IMR-90 (cell line): Measurements from ENCODE around the gene ADM2. TPM values are rescaled to one million over a fixed set of nuclear protein-coding genes. Genes with fewer than 3 reads are reported as not detected.

Experiments used
- ATAC-seq: fragments of 200-7000 bp; cut with Tn5 transposase; 2 replicates; pipeline ENCODE4 v1.9.1; 2020; ENCODE audit warnings: low read depth, mild to moderate bottlenecking, moderate library complexity
- BruUV-seq: library from RNA; stranded (reverse); fragments of 400-500 nt; replicated peaks from 2 replicates; lab custom pipeline; 2021; lab: Mats Ljungman, UMichigan
- CTCF ChIA-PET: fragments of 300-600 bp; formaldehyde crosslinking; extraction: SDS; loops from one replicate; lab custom pipeline; 2021; ENCODE audit warnings: antibody characterized with exemption; lab: Yijun Ruan, JAX
- POLR2A ChIA-PET: fragments of 300-600 bp; sonication (Branson Sonifier 250); formaldehyde crosslinking; loops from one replicate; lab custom pipeline; 2022; ENCODE audit warnings: antibody characterized with exemption; ENCODE audit not compliant: unreplicated experiment; lab: Charles Lee
- DNase-seq: peaks from one replicate; pipeline ENCODE4 v3.0.0; 2013
- H2AFZ ChIP-seq: replicated peaks from 2 replicates; pipeline ENCODE3; 2013; ENCODE audit warnings: low read length, mild to moderate bottlenecking; ENCODE audit not compliant: poor library complexity
- H2AK5ac ChIP-seq: 2 replicates; pipeline ENCODE4 v1.6.1; 2013; ENCODE audit warnings: low read depth, low read length, inconsistent platforms
- H2AK9ac ChIP-seq: replicated peaks from 2 replicates; pipeline ENCODE3; 2013; ENCODE audit warnings: mild to moderate bottlenecking, low read depth, low read length, moderate library complexity; ENCODE audit not compliant: poor library complexity
- H2BK120ac ChIP-seq: 2 replicates; pipeline ENCODE4 v1.6.1; 2013; ENCODE audit warnings: low read depth, low read length, inconsistent platforms
- H2BK15ac ChIP-seq: 3 replicates; pipeline ENCODE4 v1.6.1; 2013; ENCODE audit warnings: low read depth, low read length, inconsistent platforms
- H2BK20ac ChIP-seq: 2 replicates; pipeline ENCODE4 v1.6.1; 2013; ENCODE audit warnings: low read depth, mild to moderate bottlenecking, inconsistent platforms, low read length, moderate library complexity
- H2BK5ac ChIP-seq: 2 replicates; pipeline ENCODE4 v1.6.1; 2013; ENCODE audit warnings: mild to moderate bottlenecking, low read depth, low read length, inconsistent platforms; ENCODE audit not compliant: poor library complexity, severe bottlenecking
- H3K14ac ChIP-seq: replicated peaks from 2 replicates; pipeline ENCODE4 v1.6.1; 2013; ENCODE audit warnings: low read depth, low read length, inconsistent platforms
- H3K18ac ChIP-seq: 2 replicates; pipeline ENCODE4 v1.6.1; 2013; ENCODE audit warnings: low read depth, low read length, control low read depth
- H3K23ac ChIP-seq: 2 replicates; pipeline ENCODE4 v1.6.1; 2013; ENCODE audit warnings: low read depth, low read length, inconsistent platforms
- H3K27ac ChIP-seq: 2 replicates; pipeline ENCODE4 v1.5.1; 2013; ENCODE audit warnings: mild to moderate bottlenecking, control low read depth, low read length; ENCODE audit not compliant: insufficient read depth
- H3K27me3 ChIP-seq: 2 replicates; pipeline ENCODE4 v1.6.1; 2013; ENCODE audit warnings: low read length; ENCODE audit not compliant: control insufficient read depth, insufficient read depth
- H3K36me3 ChIP-seq: 2 replicates; pipeline ENCODE4 v1.6.1; 2013; ENCODE audit warnings: low read length, mixed read lengths; ENCODE audit not compliant: control insufficient read depth, insufficient read depth
- H3K4ac ChIP-seq: 2 replicates; pipeline ENCODE4 v1.6.1; 2013; ENCODE audit warnings: low read depth, low read length, inconsistent platforms
- H3K4me1 ChIP-seq: 2 replicates; pipeline ENCODE4 v1.6.1; 2013; ENCODE audit warnings: low read length, mixed read lengths; ENCODE audit not compliant: control insufficient read depth, insufficient read depth
- H3K4me2 ChIP-seq: 2 replicates; pipeline ENCODE4 v1.6.1; 2013; ENCODE audit warnings: low read depth, mild to moderate bottlenecking, control low read depth, low read length, moderate library complexity
- H3K4me3 ChIP-seq: 2 replicates; pipeline ENCODE4 v1.5.1; 2013; ENCODE audit warnings: low read depth, mild to moderate bottlenecking, control low read depth, low read length, moderate library complexity; ENCODE audit not compliant: insufficient read depth
- H3K56ac ChIP-seq: 2 replicates; pipeline ENCODE4 v1.6.1; 2013; ENCODE audit warnings: low read length, inconsistent platforms; ENCODE audit not compliant: insufficient read depth; ENCODE audit errors: extremely low read depth
- H3K79me1 ChIP-seq, 2 experiments: 2 replicates each; pipeline ENCODE4 v1.6.1; 2013; ENCODE audit warnings: low read length in 2 of 2, inconsistent platforms in 1 of 2, low read depth in 1 of 2
- H3K9ac ChIP-seq: 2 replicates; pipeline ENCODE4 v1.6.1; 2013; ENCODE audit warnings: low read depth, low read length, control low read depth
- H3K9me1 ChIP-seq: 2 replicates; pipeline ENCODE4 v1.6.1; 2013; ENCODE audit warnings: low read length, inconsistent platforms; ENCODE audit not compliant: insufficient read depth
- H3K9me3 ChIP-seq: 2 replicates; pipeline ENCODE4 v1.6.1; 2013; ENCODE audit warnings: low read length; ENCODE audit not compliant: control insufficient read depth, insufficient read depth
- H4K20me1 ChIP-seq: 2 replicates; pipeline ENCODE4 v1.6.1; 2013; ENCODE audit warnings: low read length, inconsistent platforms; ENCODE audit not compliant: insufficient read depth
- H4K5ac ChIP-seq: 2 replicates; pipeline ENCODE4 v1.6.1; 2013; ENCODE audit warnings: mild to moderate bottlenecking, low read depth, low read length, control low read depth
- H4K8ac ChIP-seq, 2 experiments: 2 replicates each; pipeline ENCODE4 v1.6.1; 2013; ENCODE audit warnings: low read depth in 2 of 2, low read length in 2 of 2, control low read depth in 1 of 2, inconsistent platforms in 1 of 2
- H4K91ac ChIP-seq: 2 replicates; pipeline ENCODE4 v1.6.1; 2013; ENCODE audit warnings: low read depth, low read length, inconsistent platforms; ENCODE audit not compliant: insufficient read depth
- CHD1 ChIP-seq: IDR thresholded peaks from 2 replicates; pipeline ENCODE4 v1.6.1; 2012; ENCODE audit warnings: low read depth, low read length, improper control_type of control experiment
- ELK1 ChIP-seq: fragments of 150-350 bp; IDR thresholded peaks from 2 replicates; pipeline ENCODE4 v1.6.1; 2016; ENCODE audit warnings: low read depth, mild to moderate bottlenecking, low read length, moderate library complexity, borderline replicate concordance
- SMC3 ChIP-seq: fragments of 150-350 bp; IDR thresholded peaks from 2 replicates; pipeline ENCODE4 v1.6.1; 2016; ENCODE audit warnings: low read depth, mild to moderate bottlenecking, antibody characterized with exemption, low read length, moderate library complexity
- WGBS, 2 experiments: methylation state at CpG; one replicate each; pipeline versions ENCODE4 v1.1.5 to v1.1.7; 2013; ENCODE audit warnings: missing lambda C conversion rate in 2 of 2; ENCODE audit not compliant: insufficient read length in 1 of 2; ENCODE audit errors: extremely low coverage in 2 of 2; 5-methylcytosine and 5-hydroxymethylcytosine counted together
- dilution Hi-C: fragments of 300-500 bp; cut with HindIII; formaldehyde crosslinking; loops from one replicate; pipeline ENCODE4 v1.14.3; 2018; ENCODE audit warnings: low sequenced_read_pairs; ENCODE audit not compliant: unreplicated experiment
- in situ Hi-C: fragments of 300-500 bp; cut with MboI; formaldehyde crosslinking; loops from 3 replicates; pipeline ENCODE4 v1.14.3; 2019; ENCODE audit warnings: low sequenced_read_pairs, inconsistent platforms, mixed read lengths
- intact Hi-C: fragments of 100-400 bp; cut with micrococcal nuclease; formaldehyde crosslinking; loops from 2 replicates; pipeline ENCODE4 v1.10.0; 2022
- polyA plus RNA-seq, 3 experiments: library from polyadenylated mRNA; depleted of rRNA; stranded (reverse); fragments of >200 nt; gene quantifications; 2 replicates each; pipeline ENCODE4 v1.2.3, GENCODE V29; 2012; ENCODE audit warnings: low replicate concordance in 1 of 3
- total RNA-seq: library from RNA; depleted of rRNA; stranded (reverse); fragments of >200 nt; gene quantifications from 2 replicates; pipeline ENCODE4 v1.2.3, GENCODE V29; 2012

The ADM2 gene
- total and polyA plus RNA-seq, 2 of the 4 experiments (the other 2 are of a cell fraction), result 0.18 to 2.3 TPM

- intact Hi-C loops (no loop called here), dilution Hi-C loops (no loop called here), in situ Hi-C loops (no loop called here)
- Histone ChIP-seq H3K27ac (no peak overlapping the region), H3K9me3 (no peaks in the 10 kb centered on the region), H3K4ac (no peak overlapping the region), H3K18ac (no peak overlapping the region), H2AK9ac (no peak overlapping the region), H3K23ac (no peak overlapping the region), H3K14ac (no peak overlapping the region), H4K8ac (no peak overlapping the region), H3K79me1 (no peaks in the 10 kb centered on the region; a peak in 1 of 4 replicates), H2BK120ac (no peak overlapping the region), H3K9me1 (no peaks in the 10 kb centered on the region), H3K4me3 (no peak overlapping the region), H3K9ac (no peak overlapping the region), H4K5ac (no peak overlapping the region), H4K91ac (no peak overlapping the region), H3K4me1 (no peaks in the 10 kb centered on the region), H3K4me2 (no peak overlapping the region), H2BK15ac (no peak overlapping the region), H4K20me1 (no peaks in the 10 kb centered on the region; the same call in 1 of the 2 replicates), H3K36me3 (peaks cover 78% of the 10 kb centered on the region), H2AK5ac (no peak overlapping the region), H2AFZ (no peak overlapping the region), H2BK20ac (no peak overlapping the region), H3K56ac (no peak overlapping the region), H2BK5ac (no peak overlapping the region), H3K27me3 (no peaks in the 10 kb centered on the region)
- BruUV-seq, result no TSS peak
- DNase-seq (no peak), ATAC-seq (no peak)
- no peak for TF ChIP-seq SMC3
- TF ChIP-seq CHD1, result no peak
- TF ChIP-seq ELK1, result no peak
- ChIA-PET CTCF (no interaction called here), POLR2A (no interaction called here)
- 97% methylated on average over 7 of the region's 37 CpGs; no CpG with 5 or more reads in 1 of the 2 experiments for WGBS, 2 experiments
Observed at GRCh38 chr22:50436015-50436830, 45.1 kb upstream of the ADM2 start.
